ENCODE data around the gene TRAF5.

TRAF5 gene

GRCh38 chr1:211282023-211282373 lies 44.6 kb upstream of the TRAF5 start:
- TF ChIP-seq FOXP2 (optimal IDR thresholded peaks at IDR 0.05; ENCODE audit: borderline replicate concordance, extremely low read depth, extremely low read length, insufficient read depth) (no peak), POLR2AphosphoS5 (IDR thresholded peaks at IDR 0.05; ENCODE audit: low read depth, low read length) (no peak), TAF1 (IDR thresholded peaks at IDR 0.05; ENCODE audit: borderline replicate concordance, insufficient read depth, low read length) (no peak), SIN3A (IDR thresholded peaks at IDR 0.05; ENCODE audit: borderline replicate concordance, insufficient read depth, low read length) (no peak)
- TF ChIP-seq, protein P1, sequence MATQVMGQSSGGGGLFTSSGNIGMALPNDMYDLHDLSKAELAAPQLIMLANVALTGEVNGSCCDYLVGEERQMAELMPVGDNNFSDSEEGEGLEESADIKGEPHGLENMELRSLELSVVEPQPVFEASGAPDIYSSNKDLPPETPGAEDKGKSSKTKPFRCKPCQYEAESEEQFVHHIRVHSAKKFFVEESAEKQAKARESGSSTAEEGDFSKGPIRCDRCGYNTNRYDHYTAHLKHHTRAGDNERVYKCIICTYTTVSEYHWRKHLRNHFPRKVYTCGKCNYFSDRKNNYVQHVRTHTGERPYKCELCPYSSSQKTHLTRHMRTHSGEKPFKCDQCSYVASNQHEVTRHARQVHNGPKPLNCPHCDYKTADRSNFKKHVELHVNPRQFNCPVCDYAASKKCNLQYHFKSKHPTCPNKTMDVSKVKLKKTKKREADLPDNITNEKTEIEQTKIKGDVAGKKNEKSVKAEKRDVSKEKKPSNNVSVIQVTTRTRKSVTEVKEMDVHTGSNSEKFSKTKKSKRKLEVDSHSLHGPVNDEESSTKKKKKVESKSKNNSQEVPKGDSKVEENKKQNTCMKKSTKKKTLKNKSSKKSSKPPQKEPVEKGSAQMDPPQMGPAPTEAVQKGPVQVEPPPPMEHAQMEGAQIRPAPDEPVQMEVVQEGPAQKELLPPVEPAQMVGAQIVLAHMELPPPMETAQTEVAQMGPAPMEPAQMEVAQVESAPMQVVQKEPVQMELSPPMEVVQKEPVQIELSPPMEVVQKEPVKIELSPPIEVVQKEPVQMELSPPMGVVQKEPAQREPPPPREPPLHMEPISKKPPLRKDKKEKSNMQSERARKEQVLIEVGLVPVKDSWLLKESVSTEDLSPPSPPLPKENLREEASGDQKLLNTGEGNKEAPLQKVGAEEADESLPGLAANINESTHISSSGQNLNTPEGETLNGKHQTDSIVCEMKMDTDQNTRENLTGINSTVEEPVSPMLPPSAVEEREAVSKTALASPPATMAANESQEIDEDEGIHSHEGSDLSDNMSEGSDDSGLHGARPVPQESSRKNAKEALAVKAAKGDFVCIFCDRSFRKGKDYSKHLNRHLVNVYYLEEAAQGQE (IDR thresholded peaks at IDR 0.05; ENCODE audit: insufficient read depth in 1 of 2, low read depth in 2 of 2, low read length in 2 of 2) = no peak

GRCh38 chr1:211285196-211285595 lies 41.4 kb upstream of the TRAF5 start:
- TF ChIP-seq FOXP2 (optimal IDR thresholded peaks at IDR 0.05; ENCODE audit: borderline replicate concordance, extremely low read depth, extremely low read length, insufficient read depth) = no peak
- no peak for TF ChIP-seq POLR2AphosphoS5 (IDR thresholded peaks at IDR 0.05; ENCODE audit: low read depth, low read length)
- no peak for TF ChIP-seq SIN3A (IDR thresholded peaks at IDR 0.05; ENCODE audit: borderline replicate concordance, insufficient read depth, low read length)
- no peak for TF ChIP-seq TAF1 (IDR thresholded peaks at IDR 0.05; ENCODE audit: borderline replicate concordance, insufficient read depth, low read length)
- TF ChIP-seq, protein P1 (IDR thresholded peaks at IDR 0.05; ENCODE audit: insufficient read depth in 1 of 2, low read depth in 2 of 2, low read length in 2 of 2) = no peak

DNA sequence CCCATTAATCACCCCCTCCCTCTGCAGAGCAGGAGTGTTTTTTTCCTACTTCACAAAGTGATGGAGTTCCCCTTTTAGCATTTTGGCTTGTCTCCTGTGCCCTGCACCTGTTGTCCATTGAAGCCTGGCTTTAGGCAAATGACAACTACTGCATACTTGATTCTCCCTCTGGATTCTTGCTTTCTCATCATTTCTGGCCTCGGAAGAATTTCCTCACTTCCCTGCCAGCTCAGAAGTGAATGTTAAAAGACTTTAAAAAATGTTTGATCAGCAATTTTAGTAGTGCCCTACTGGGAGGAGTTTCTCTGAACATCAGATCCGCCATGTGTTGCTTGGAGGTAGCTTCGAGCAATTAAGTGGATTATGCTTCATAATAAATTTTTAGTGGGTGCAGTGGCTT lies 39.4 kb upstream of the TRAF5 start:
- TF ChIP-seq, protein P1 (IDR thresholded peaks at IDR 0.05; ENCODE audit: insufficient read depth in 1 of 2, low read depth in 2 of 2, low read length in 2 of 2) = no peak
- no peak for TF ChIP-seq POLR2AphosphoS5 (IDR thresholded peaks at IDR 0.05; ENCODE audit: low read depth, low read length)
- no peak for TF ChIP-seq SIN3A (IDR thresholded peaks at IDR 0.05; ENCODE audit: borderline replicate concordance, insufficient read depth, low read length)
- TF ChIP-seq FOXP2 (optimal IDR thresholded peaks at IDR 0.05; ENCODE audit: borderline replicate concordance, extremely low read depth, extremely low read length, insufficient read depth) = no peak
- TF ChIP-seq TAF1 (IDR thresholded peaks at IDR 0.05; ENCODE audit: borderline replicate concordance, insufficient read depth, low read length) = no peak

GRCh38 chr1:211292411-211292810 lies 34.2 kb upstream of the TRAF5 start:
- TF ChIP-seq POLR2AphosphoS5 (IDR thresholded peaks at IDR 0.05; ENCODE audit: low read depth, low read length) (no peak), FOXP2 (optimal IDR thresholded peaks at IDR 0.05; ENCODE audit: borderline replicate concordance, extremely low read depth, extremely low read length, insufficient read depth) (no peak), SIN3A (IDR thresholded peaks at IDR 0.05; ENCODE audit: borderline replicate concordance, insufficient read depth, low read length) (no peak), TAF1 (IDR thresholded peaks at IDR 0.05; ENCODE audit: borderline replicate concordance, insufficient read depth, low read length) (no peak)
- TF ChIP-seq, protein P1 (IDR thresholded peaks at IDR 0.05; ENCODE audit: insufficient read depth in 1 of 2, low read depth in 2 of 2, low read length in 2 of 2) = no peak

GRCh38 chr1:211296396-211296795 lies 30.2 kb upstream of the TRAF5 start:
- TF ChIP-seq POLR2AphosphoS5 (IDR thresholded peaks at IDR 0.05; ENCODE audit: low read depth, low read length) = no peak
- TF ChIP-seq FOXP2 (optimal IDR thresholded peaks at IDR 0.05; ENCODE audit: borderline replicate concordance, extremely low read depth, extremely low read length, insufficient read depth) = no peak
- TF ChIP-seq TAF1 (IDR thresholded peaks at IDR 0.05; ENCODE audit: borderline replicate concordance, insufficient read depth, low read length) = no peak
- TF ChIP-seq SIN3A (IDR thresholded peaks at IDR 0.05; ENCODE audit: borderline replicate concordance, insufficient read depth, low read length) = no peak
- TF ChIP-seq, protein P1 (IDR thresholded peaks at IDR 0.05; ENCODE audit: insufficient read depth in 1 of 2, low read depth in 2 of 2, low read length in 2 of 2) = no peak
